Tibial nerve (tissue), 4 donors: ENCODE data around the gene IER3. TPM values are rescaled to one million over a fixed set of nuclear protein-coding genes. Genes with fewer than 3 reads are reported as not detected.

Source experiments
- DNase-seq, 2 donors: peaks; one replicate each; pipeline ENCODE4 v3.0.0-alpha.2; 2019; ENCODE audit warnings: low spot score in 2 of 2
- H3K27ac ChIP-seq, 4 donors: fragments of 200-600 bp; sonication (generic) in 3 of 4; one replicate each; pipeline ENCODE4 v1.5.1; 2017 to 2019; ENCODE audit warnings: mild to moderate bottlenecking in 1 of 4
- H3K27me3 ChIP-seq, 2 donors: fragments of 200-600 bp; sonication (generic) in 1 of 2; one replicate each; pipeline versions ENCODE4 v1.5.1 to v1.6.0; 2017 to 2019
- H3K36me3 ChIP-seq, 3 donors: fragments of 200-600 bp; sonication (generic); one replicate each; pipeline ENCODE4 v1.5.1; 2018 to 2019
- H3K4me1 ChIP-seq, 4 donors: fragments of 200-600 bp; sonication (generic) in 3 of 4; one replicate each; pipeline ENCODE4 v1.5.1; 2017 to 2019
- H3K4me3 ChIP-seq, 4 donors: fragments of 200-600 bp; sonication (generic) in 3 of 4; one replicate each; pipeline ENCODE4 v1.5.1; 2017 to 2019; ENCODE audit warnings: mild to moderate bottlenecking in 1 of 4, moderate library complexity in 1 of 4
- H3K9me3 ChIP-seq, 4 donors: fragments of 200-600 bp; sonication (generic) in 3 of 4; one replicate each; pipeline ENCODE4 v1.5.1; 2017 to 2019
- EP300 ChIP-seq, 2 donors: sonication (generic); formaldehyde crosslinking; IDR thresholded peaks; one replicate each; pipeline ENCODE4 v1.6.1; 2017; ENCODE audit warnings: antibody characterized with exemption in 2 of 2, mild to moderate bottlenecking in 1 of 2
- POLR2A ChIP-seq, 2 donors: fragments of 450-650 bp; IDR thresholded peaks; one replicate each; pipeline ENCODE4 v1.6.1; 2017; ENCODE audit warnings: antibody characterized with exemption in 2 of 2, mild to moderate bottlenecking in 2 of 2, moderate library complexity in 2 of 2
- WGBS, 2 donors: methylation state at CpG; one replicate each; pipeline ENCODE4 v1.1.5; 2018; 5-methylcytosine and 5-hydroxymethylcytosine counted together
- total RNA-seq, 4 donors: library from RNA; depleted of rRNA; stranded (reverse); fragments of >200 nt; gene quantifications; one replicate each; pipeline ENCODE4 v1.1.0, GENCODE V29; 2016
- TF ChIP-seq, protein P1 (sequence below), 5 experiments: fragments of 200-600 bp in 3 of 5; fragments of 450-650 bp in 2 of 5; sonication (generic) in 3 of 5; IDR thresholded peaks; one replicate each; pipeline ENCODE4 v1.5.1; 2016 to 2019; ENCODE audit warnings: antibody characterized with exemption in 5 of 5, mild to moderate bottlenecking in 3 of 5, moderate library complexity in 2 of 5

The IER3 gene, protein sequence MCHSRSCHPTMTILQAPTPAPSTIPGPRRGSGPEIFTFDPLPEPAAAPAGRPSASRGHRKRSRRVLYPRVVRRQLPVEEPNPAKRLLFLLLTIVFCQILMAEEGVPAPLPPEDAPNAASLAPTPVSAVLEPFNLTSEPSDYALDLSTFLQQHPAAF
- total RNA-seq = 10 to 100 TPM in 1 of 4 donors, 1 to 10 TPM in 3; 4.5 to 15.3 (median 8.0) TPM

DNA sequence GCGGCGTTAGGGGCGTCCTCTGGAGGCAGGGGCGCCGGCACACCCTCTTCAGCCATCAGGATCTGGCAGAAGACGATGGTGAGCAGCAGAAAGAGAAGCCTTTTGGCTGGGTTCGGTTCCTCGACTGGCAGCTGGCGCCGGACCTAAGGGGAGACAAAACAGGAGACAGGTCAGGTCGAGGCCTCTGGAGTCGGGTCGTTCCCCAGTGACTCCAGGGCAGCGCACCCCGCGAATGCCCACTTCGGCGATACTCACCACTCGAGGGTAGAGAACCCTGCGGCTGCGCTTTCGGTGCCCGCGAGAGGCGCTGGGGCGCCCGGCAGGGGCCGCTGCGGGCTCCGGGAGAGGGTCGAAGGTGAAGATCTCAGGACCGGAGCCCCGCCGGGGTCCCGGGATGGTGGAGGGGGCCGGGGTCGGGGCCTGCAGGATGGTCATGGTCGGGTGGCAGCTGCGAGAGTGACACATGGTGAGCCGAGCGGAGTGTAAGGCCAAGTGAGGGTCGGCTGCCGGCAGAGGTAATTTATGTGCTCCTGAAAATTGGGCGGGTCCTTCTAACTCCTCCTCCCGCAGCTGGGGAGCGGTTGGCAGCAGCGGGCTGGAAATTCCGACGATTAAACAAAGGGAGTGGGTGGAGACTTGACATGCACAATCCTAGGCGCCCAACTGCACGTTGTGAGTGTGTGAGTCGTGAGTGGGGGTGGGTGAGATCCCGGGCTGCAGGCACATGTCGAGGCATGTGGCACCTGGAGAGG lies at the start of gene IER3:
IER3 (minus strand) TSS at position 494 of the 752 bp plus-strand sequence; CDS start at position 465, 29 bp downstream.
- TF ChIP-seq POLR2A (IDR thresholded peaks at IDR 0.05) (peak; percentile 60 to 70), EP300 (IDR thresholded peaks at IDR 0.05) (peak; percentile 27 to 89)
- TF ChIP-seq, protein P1, sequence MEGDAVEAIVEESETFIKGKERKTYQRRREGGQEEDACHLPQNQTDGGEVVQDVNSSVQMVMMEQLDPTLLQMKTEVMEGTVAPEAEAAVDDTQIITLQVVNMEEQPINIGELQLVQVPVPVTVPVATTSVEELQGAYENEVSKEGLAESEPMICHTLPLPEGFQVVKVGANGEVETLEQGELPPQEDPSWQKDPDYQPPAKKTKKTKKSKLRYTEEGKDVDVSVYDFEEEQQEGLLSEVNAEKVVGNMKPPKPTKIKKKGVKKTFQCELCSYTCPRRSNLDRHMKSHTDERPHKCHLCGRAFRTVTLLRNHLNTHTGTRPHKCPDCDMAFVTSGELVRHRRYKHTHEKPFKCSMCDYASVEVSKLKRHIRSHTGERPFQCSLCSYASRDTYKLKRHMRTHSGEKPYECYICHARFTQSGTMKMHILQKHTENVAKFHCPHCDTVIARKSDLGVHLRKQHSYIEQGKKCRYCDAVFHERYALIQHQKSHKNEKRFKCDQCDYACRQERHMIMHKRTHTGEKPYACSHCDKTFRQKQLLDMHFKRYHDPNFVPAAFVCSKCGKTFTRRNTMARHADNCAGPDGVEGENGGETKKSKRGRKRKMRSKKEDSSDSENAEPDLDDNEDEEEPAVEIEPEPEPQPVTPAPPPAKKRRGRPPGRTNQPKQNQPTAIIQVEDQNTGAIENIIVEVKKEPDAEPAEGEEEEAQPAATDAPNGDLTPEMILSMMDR (IDR thresholded peaks at IDR 0.05) = peak; percentile 58 to 80 (median 75)
- Histone ChIP-seq H3K27ac (peak within 1 kb of the TSS; percentile 49 to 98 (median 96)), H3K27me3 (no peaks in the 10 kb centered on the region), H3K4me1 (peaks cover 0 to 66% (median 25%) of the 10 kb centered on the region in 4 donors), H3K36me3 (peaks cover 0 to 18% (median 11%) of the 10 kb centered on the region in 3 donors), H3K9me3 (no peaks in the 10 kb centered on the region), H3K4me3 (peak within 1 kb of the TSS; percentile 49 to 95 (median 82))
- 5% methylated on average over 30 to 43 of the region's 54 CpGs for WGBS, 2 donors
- peak; percentile 67 for DNase-seq

DNA sequence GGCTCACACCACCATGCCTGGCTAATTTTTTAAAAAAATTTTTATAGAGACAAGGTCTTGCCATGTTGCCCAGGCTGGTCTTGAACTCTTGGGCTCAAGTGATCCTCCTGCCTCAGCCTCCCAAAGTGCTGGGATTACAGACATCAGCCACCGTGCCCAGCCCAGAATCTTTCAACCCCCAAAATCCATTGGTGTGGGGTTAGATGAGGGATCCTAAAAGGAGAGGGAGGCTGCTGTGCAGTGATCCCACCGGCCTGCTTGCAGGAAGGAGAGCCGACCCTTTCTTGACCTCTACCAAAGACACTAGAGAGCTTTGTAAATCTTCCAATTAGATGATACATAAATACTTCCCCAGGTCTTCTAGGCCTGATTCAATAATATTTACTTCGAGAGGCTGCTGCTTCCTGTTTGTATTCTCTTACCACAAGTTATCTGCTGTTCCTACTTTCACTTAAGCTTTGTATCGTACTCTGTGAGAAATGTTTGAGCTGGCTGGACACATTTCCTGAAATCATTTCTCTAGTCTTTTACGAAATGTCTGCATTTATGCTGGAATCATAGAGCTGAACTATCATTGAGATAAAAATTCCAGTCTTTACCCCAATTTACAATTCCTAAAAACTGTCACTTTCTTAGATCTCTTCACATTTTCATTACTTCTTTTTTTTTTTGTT lies 49.3 kb upstream of the IER3 start:
- Histone ChIP-seq H3K27me3 (no peaks in the 10 kb centered on the region), H3K9me3 (no peaks in the 10 kb centered on the region), H3K4me3 (no peak overlapping the region), H3K27ac (peak overlapping the region in 3 of 4 donors; percentile 75 to 78 (median 76)), H3K36me3 (no peaks in the 10 kb centered on the region), H3K4me1 (peaks cover 0 to 12% (median 5%) of the 10 kb centered on the region in 4 donors)
- WGBS, 2 donors = 27 to 31% methylated on average over 6 of the region's 6 CpGs
- no peak for DNase-seq
- no peak for TF ChIP-seq POLR2A (IDR thresholded peaks at IDR 0.05)
- TF ChIP-seq EP300 (IDR thresholded peaks at IDR 0.05) = peak; percentile 12 to 42

DNA sequence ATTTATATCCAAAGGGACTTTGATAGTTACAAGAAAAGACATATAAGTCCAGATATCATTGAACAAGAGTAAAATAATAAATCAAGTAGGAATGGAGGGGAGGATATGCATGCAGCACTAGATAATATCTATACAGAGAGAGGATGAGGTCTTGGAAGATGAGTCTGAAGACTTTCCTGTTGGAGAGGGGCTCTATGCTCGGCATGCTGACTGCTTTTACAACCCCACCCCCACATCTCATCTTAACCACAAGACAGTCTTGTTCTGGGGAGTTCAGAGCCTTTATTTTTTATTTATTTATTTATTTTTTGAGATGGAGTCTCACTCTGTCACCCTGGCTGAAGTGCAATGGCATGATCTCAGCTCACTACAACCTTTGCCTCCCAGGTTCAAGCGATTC lies 48.4 kb upstream of the IER3 start:
- no peaks in the 10 kb centered on the region for H3K36me3 ChIP-seq
- WGBS, 2 donors = 74 to 78% methylated on average over 2 of the region's 2 CpGs
- H3K4me3 ChIP-seq = no peak overlapping the region
- DNase-seq = no peak
- peaks cover 0 to 10% (median 5%) of the 10 kb centered on the region in 4 donors for H3K4me1 ChIP-seq
- no peak for TF ChIP-seq EP300 (IDR thresholded peaks at IDR 0.05)
- H3K27me3 ChIP-seq = no peaks in the 10 kb centered on the region
- peak overlapping the region in 1 of 4 donors; percentile 76 for H3K27ac ChIP-seq
- H3K9me3 ChIP-seq = no peaks in the 10 kb centered on the region

DNA sequence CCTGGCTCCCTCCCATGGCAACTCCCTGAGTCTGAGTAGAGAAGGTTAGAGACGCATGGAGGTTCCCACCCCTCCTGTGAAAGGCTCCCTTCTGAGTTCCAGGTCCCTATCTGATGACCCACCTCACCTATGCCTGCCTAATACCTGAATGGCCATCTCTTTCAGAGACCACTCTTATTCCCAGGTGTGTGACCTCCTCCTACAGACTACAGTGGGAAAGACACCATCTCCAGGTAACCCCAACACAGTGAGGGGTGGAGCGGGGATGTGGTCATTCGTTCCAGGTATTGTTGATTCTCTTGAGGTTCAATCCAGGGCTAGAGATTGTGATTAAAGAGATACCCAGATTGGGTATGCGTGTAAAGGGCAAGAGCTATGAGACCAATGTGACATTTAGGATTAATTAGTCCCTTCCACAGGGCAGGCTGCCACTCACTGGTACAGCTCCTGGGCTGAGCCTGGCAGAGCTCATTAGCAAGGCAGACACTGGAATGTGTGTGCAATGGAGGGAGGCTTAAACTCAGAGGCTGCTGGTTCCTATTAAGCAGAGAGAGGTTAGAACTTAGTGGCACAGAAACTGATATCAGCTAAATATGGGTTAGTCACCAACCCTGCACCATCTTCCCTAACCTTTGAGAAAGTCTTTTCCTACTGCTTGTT lies 46.5 kb upstream of the IER3 start:
- no peak for DNase-seq
- no peak overlapping the region for H3K27ac ChIP-seq
- no peak overlapping the region for H3K4me3 ChIP-seq
- no peaks in the 10 kb centered on the region for H3K36me3 ChIP-seq
- no peaks in the 10 kb centered on the region for H3K27me3 ChIP-seq
- H3K9me3 ChIP-seq = no peaks in the 10 kb centered on the region
- TF ChIP-seq, protein P1 (IDR thresholded peaks at IDR 0.05) = no peak
- TF ChIP-seq POLR2A (IDR thresholded peaks at IDR 0.05) = no peak
- no peak for TF ChIP-seq EP300 (IDR thresholded peaks at IDR 0.05)
- 80 to 85% methylated on average over 4 of the region's 4 CpGs for WGBS, 2 donors
- peaks cover 0 to 10% (median 5%) of the 10 kb centered on the region in 4 donors for H3K4me1 ChIP-seq

DNA sequence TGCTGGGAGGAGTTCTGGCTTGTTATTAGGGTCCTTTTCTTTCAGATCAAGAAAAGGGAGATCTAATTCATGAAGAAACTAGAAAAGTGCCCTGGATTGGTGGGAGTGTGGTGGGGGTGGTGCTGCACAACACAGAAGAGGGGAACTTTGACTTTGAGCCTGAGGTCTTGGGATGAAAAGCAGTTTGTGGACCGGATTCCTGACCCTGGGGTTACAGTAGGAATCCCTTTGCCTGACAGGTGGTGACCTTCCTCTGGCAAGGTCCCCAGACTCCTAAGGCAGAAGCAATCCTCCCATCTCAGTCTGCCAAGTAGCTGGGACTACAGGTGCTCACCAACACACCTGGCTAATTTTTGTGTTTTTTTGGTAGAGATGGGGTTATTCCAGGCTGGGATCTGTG lies 45.3 kb upstream of the IER3 start:
- H3K27ac ChIP-seq = no peak overlapping the region
- no peaks in the 10 kb centered on the region for H3K36me3 ChIP-seq
- H3K4me3 ChIP-seq = no peak overlapping the region
- 0% methylated on average over 1 of the region's 1 CpG for WGBS, 2 donors
- no peaks in the 10 kb centered on the region for H3K27me3 ChIP-seq
- no peaks in the 10 kb centered on the region for H3K9me3 ChIP-seq
- no peak for DNase-seq
- TF ChIP-seq, protein P1 (IDR thresholded peaks at IDR 0.05) = no peak
- no peak for TF ChIP-seq EP300 (IDR thresholded peaks at IDR 0.05)
- no peak for TF ChIP-seq POLR2A (IDR thresholded peaks at IDR 0.05)
- peaks cover 0 to 10% (median 5%) of the 10 kb centered on the region in 4 donors for H3K4me1 ChIP-seq
